NCI-H2196 (cell line): ENCODE data around the gene LRRC1.
"Not testable (repeated sequence)": the region's sequence is repeated elsewhere in the genome, so short reads cannot be mapped to it uniquely, and the experiment has no call there.

ENCODE experiments used
- DNase-seq: peaks from one replicate; lab custom pipeline; 2025; ENCODE audit not compliant: unreplicated experiment; lab: John Stamatoyannopoulos, UW

The LRRC1 gene

GRCh38 chr6:53792016-53792415 is 2.8 kb upstream of the LRRC1 start:
- no peak for DNase-seq

GRCh38 chr6:53792973-53793317 is 1.9 kb upstream of the LRRC1 start:
- no peak for DNase-seq

- DNase-seq = peak; percentile 32
These were observed 1.3 kb upstream of the LRRC1 start for GRCh38 chr6:53793318-53794136.

GRCh38 chr6:53794137-53794719 is 577 bp upstream of the LRRC1 start:
- peak; percentile 76 for DNase-seq

GRCh38 chr6:53795340-53795701 is 516 bp downstream of the LRRC1 start:
- DNase-seq = no peak

- DNase-seq = no peak
These were observed 1.1 kb downstream of the LRRC1 start for GRCh38 chr6:53795702-53796450.

GRCh38 chr6:53796451-53796780 is 1.6 kb downstream of the LRRC1 start:
- DNase-seq = no peak

- no peak for DNase-seq
These were observed 2.0 kb downstream of the LRRC1 start for GRCh38 chr6:53796791-53797190.

GRCh38 chr6:53797304-53797703 is 2.5 kb downstream of the LRRC1 start:
- no peak for DNase-seq

- no peak for DNase-seq
These were observed 4.5 kb downstream of the LRRC1 start for GRCh38 chr6:53799340-53799739.

GRCh38 chr6:53801022-53801421 is 6.2 kb downstream of the LRRC1 start:
- no peak for DNase-seq

- DNase-seq = no peak
These were observed 7.8 kb downstream of the LRRC1 start for GRCh38 chr6:53802582-53802981.

- DNase-seq = no peak
These were observed 8.5 kb downstream of the LRRC1 start for GRCh38 chr6:53803081-53803860.

GRCh38 chr6:53805016-53805415 is 10.2 kb downstream of the LRRC1 start:
- no peak for DNase-seq

GRCh38 chr6:53805725-53806124 is 10.9 kb downstream of the LRRC1 start:
- peak; percentile 19 for DNase-seq

- DNase-seq = not testable (repeated sequence)
These were observed 12.8 kb downstream of the LRRC1 start for GRCh38 chr6:53807606-53808005.

GRCh38 chr6:53808302-53808881 is 13.6 kb downstream of the LRRC1 start:
- DNase-seq = no peak

GRCh38 chr6:53809691-53810090 is 14.9 kb downstream of the LRRC1 start:
- no peak for DNase-seq

- peak; percentile 85 for DNase-seq
These were observed 16.3 kb downstream of the LRRC1 start for GRCh38 chr6:53811082-53811481.

- DNase-seq = no peak
These were observed 16.9 kb downstream of the LRRC1 start for GRCh38 chr6:53811746-53812145.

GRCh38 chr6:53813096-53813495 is 18.3 kb downstream of the LRRC1 start:
- no peak for DNase-seq
